Loucy (cell line): ENCODE data around the gene CEP131.

Experiments
- EZH2phosphoT487 ChIP-seq: fragments of 200-600 bp; IDR thresholded peaks from 2 replicates; pipeline ENCODE4 v1.6.1; 2018; ENCODE audit warnings: antibody characterized with exemption, mild to moderate bottlenecking, moderate library complexity, borderline replicate concordance
- TF ChIP-seq, protein P1 (sequence below): fragments of 200-600 bp; sonication (generic); conservative IDR thresholded peaks from 2 replicates; pipeline ENCODE4 v1.5.1; 2014; ENCODE audit warnings: mild to moderate bottlenecking, antibody characterized with exemption, low read length

DNA sequence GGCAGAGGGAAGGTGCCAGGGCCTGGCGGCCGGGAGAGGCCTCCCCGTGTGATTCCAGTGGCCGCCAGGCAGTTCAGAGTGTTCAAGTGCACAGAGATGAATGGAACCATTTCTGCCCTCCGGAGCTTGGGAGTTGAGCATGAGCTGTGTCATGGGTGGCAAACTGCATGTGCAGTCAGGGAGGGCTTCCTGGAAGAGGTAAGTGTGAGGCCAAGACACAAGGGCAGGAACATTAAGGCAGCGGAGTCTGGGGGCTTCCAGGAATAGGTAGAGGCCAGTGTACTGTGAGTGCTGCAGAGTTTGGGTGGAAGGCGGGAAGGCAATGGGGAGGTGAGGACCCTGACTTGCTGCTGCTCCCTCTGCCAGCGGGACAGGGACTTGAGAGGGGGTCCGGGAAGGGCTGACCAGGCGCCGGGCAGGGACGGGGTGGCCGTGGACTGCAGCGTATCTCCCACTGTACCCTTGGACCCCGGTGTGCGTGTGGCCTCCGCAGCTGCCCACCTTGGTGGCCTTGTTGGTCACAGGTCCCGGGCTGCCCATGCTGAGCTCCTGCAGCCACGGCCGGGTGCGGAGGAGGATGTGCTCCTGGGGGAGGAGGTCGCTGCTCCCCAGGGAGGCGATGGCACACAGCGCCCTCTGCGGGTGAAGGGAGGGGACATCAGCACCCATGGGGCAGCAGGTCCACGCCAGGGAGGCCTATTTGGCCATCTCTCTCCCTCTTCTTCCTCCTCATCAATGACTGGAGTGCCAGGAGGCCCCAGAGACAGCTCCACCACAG, 7.5 kb upstream of the CEP131 start:
- TF ChIP-seq, protein P1, sequence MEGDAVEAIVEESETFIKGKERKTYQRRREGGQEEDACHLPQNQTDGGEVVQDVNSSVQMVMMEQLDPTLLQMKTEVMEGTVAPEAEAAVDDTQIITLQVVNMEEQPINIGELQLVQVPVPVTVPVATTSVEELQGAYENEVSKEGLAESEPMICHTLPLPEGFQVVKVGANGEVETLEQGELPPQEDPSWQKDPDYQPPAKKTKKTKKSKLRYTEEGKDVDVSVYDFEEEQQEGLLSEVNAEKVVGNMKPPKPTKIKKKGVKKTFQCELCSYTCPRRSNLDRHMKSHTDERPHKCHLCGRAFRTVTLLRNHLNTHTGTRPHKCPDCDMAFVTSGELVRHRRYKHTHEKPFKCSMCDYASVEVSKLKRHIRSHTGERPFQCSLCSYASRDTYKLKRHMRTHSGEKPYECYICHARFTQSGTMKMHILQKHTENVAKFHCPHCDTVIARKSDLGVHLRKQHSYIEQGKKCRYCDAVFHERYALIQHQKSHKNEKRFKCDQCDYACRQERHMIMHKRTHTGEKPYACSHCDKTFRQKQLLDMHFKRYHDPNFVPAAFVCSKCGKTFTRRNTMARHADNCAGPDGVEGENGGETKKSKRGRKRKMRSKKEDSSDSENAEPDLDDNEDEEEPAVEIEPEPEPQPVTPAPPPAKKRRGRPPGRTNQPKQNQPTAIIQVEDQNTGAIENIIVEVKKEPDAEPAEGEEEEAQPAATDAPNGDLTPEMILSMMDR: peak; percentile 52
- TF ChIP-seq EZH2phosphoT487: no peak
